Measurements from ENCODE around the gene KDM5D. TPM values are rescaled to one million over a fixed set of nuclear protein-coding genes. Genes with fewer than 3 reads are reported as not detected.

KDM5D gene
- total RNA-seq, 1 donor from 2014 or later: 15.3 TPM

- H3K36me3 ChIP-seq (ENCODE audit: control insufficient read depth, insufficient read depth, low read length): no peaks in the 10 kb centered on the region
- no peak for TF ChIP-seq CTCF (IDR thresholded peaks at IDR 0.05; ENCODE audit: insufficient read depth, low read length, poor library complexity, severe bottlenecking)
- no peaks in the 10 kb centered on the region for H3K27me3 ChIP-seq (ENCODE audit: control insufficient read depth, insufficient read depth, low read length)
- DNase-seq (ENCODE audit: low read depth): no peak
- H3K4me3 ChIP-seq (ENCODE audit: low read depth, low read length): no peak overlapping the region
Measured at GRCh38 chrY:19680821-19681220, 63.7 kb downstream of the KDM5D start.
